ENCODE data around the gene FOXN3. TPM values are rescaled to one million over a fixed set of nuclear protein-coding genes. Genes with fewer than 3 reads are reported as not detected.

The FOXN3 gene
- total RNA-seq, 4 donors from 2014 or later, result 66.1 to 130 (median 109) TPM

- Histone ChIP-seq H3K9me3 (no peaks in the 10 kb centered on the region), H3K36me3 (no peaks in the 10 kb centered on the region), H3K4me3 (no peak overlapping the region), H3K27ac (no peak overlapping the region), H3K27me3 (no peaks in the 10 kb centered on the region), H3K4me1 (peaks cover 0 to 14% (median 3%) of the 10 kb centered on the region in 4 donors)
- TF ChIP-seq, protein P1, sequence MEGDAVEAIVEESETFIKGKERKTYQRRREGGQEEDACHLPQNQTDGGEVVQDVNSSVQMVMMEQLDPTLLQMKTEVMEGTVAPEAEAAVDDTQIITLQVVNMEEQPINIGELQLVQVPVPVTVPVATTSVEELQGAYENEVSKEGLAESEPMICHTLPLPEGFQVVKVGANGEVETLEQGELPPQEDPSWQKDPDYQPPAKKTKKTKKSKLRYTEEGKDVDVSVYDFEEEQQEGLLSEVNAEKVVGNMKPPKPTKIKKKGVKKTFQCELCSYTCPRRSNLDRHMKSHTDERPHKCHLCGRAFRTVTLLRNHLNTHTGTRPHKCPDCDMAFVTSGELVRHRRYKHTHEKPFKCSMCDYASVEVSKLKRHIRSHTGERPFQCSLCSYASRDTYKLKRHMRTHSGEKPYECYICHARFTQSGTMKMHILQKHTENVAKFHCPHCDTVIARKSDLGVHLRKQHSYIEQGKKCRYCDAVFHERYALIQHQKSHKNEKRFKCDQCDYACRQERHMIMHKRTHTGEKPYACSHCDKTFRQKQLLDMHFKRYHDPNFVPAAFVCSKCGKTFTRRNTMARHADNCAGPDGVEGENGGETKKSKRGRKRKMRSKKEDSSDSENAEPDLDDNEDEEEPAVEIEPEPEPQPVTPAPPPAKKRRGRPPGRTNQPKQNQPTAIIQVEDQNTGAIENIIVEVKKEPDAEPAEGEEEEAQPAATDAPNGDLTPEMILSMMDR (IDR thresholded peaks at IDR 0.05), result no peak
- TF ChIP-seq POLR2AphosphoS5 (IDR thresholded peaks at IDR 0.05), result no peak
- no peak for TF ChIP-seq POLR2A (IDR thresholded peaks at IDR 0.05)
- in situ Hi-C loops (cut with MboI; ENCODE audit: low pct_ligation_motif_present in 1 of 4, low pct_unique_long_range_greater_than_20kb in 1 of 4, low sequenced_read_pairs in 3 of 4) (no loop called here), intact Hi-C loops (cut with DNase I; ENCODE audit: low total_unique reads) (no loop called here)
- 83 to 89% methylated on average over 5 to 10 of the region's 10 CpGs for WGBS, 2 donors (ENCODE audit: low coverage in 1 of 2)
- no peak for DNase-seq
These were observed 101.3 kb downstream of the FOXN3 start for GRCh38 chr14:89315493-89316470.

DNA sequence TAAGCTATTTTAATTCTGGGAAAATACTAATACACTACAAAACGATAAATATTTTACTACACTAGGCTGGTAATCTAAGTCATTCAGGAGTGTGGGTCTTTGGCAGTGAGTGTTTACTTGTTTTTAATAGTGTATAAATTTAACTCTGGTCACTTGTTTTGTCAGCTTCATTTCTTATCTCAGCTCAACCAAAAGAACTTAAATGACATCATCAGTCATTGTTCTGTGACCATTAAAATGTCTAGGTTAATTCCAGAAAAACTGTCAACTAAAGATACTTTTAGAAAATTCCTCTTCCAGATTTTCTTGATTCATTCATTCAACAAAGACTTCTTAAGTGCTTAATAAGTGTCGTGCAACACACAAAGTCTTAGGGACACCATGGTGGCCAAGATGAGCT is 102.8 kb downstream of the FOXN3 start:
- intact Hi-C loops (cut with DNase I; ENCODE audit: low total_unique reads) (no loop called here), in situ Hi-C loops (cut with MboI; ENCODE audit: low pct_ligation_motif_present in 1 of 4, low pct_unique_long_range_greater_than_20kb in 1 of 4, low sequenced_read_pairs in 3 of 4) (no loop called here)
- Histone ChIP-seq H3K36me3 (no peaks in the 10 kb centered on the region), H3K9me3 (no peaks in the 10 kb centered on the region), H3K27ac (no peak overlapping the region), H3K27me3 (no peaks in the 10 kb centered on the region), H3K4me3 (no peak overlapping the region), H3K4me1 (peaks cover 0 to 14% (median 3%) of the 10 kb centered on the region in 4 donors)
- TF ChIP-seq, protein P1 (IDR thresholded peaks at IDR 0.05), result no peak
- TF ChIP-seq POLR2AphosphoS5 (IDR thresholded peaks at IDR 0.05) (no peak), POLR2A (IDR thresholded peaks at IDR 0.05) (no peak), EP300 (IDR thresholded peaks at IDR 0.05; ENCODE audit: low read depth) (no peak)
- DNase-seq, result no peak
- WGBS, 2 donors (ENCODE audit: low coverage in 1 of 2), result 88 to 96% methylated on average over 2 of the region's 2 CpGs

GRCh38 chr14:89312932-89313331 is 104.1 kb downstream of the FOXN3 start:
- WGBS, 2 donors (ENCODE audit: low coverage in 1 of 2), result 50 to 78% methylated on average over 3 to 5 of the region's 5 CpGs

GRCh38 chr14:89310211-89310610 is 106.8 kb downstream of the FOXN3 start:
- in situ Hi-C loops (cut with MboI; ENCODE audit: low pct_ligation_motif_present in 1 of 4, low pct_unique_long_range_greater_than_20kb in 1 of 4, low sequenced_read_pairs in 3 of 4) (no loop called here), intact Hi-C loops (cut with DNase I; ENCODE audit: low total_unique reads) (no loop called here)
- 96% methylated on average over 9 of the region's 9 CpGs; no CpG with 5 or more reads in 1 of the 2 donors for WGBS, 2 donors (ENCODE audit: low coverage in 1 of 2)
- Histone ChIP-seq H3K27me3 (no peaks in the 10 kb centered on the region), H3K36me3 (no peaks in the 10 kb centered on the region), H3K9me3 (no peaks in the 10 kb centered on the region), H3K27ac (no peak overlapping the region), H3K4me1 (peaks cover 8 to 27% (median 16%) of the 10 kb centered on the region in 4 donors), H3K4me3 (no peak overlapping the region)
- no peak for TF ChIP-seq EP300 (IDR thresholded peaks at IDR 0.05; ENCODE audit: low read depth)
- no peak for TF ChIP-seq POLR2A (IDR thresholded peaks at IDR 0.05)
- no peak for TF ChIP-seq POLR2AphosphoS5 (IDR thresholded peaks at IDR 0.05)
- TF ChIP-seq, protein P1 (IDR thresholded peaks at IDR 0.05), result no peak
- DNase-seq, result no peak

More at GRCh38 chr14:89312932-89313331, 104.1 kb downstream of the FOXN3 start:
- Histone ChIP-seq H3K4me1 (peaks cover 2 to 22% (median 11%) of the 10 kb centered on the region in 4 donors), H3K9me3 (no peaks in the 10 kb centered on the region), H3K27ac (no peak overlapping the region), H3K4me3 (no peak overlapping the region), H3K36me3 (no peaks in the 10 kb centered on the region), H3K27me3 (no peaks in the 10 kb centered on the region)
- no peak for DNase-seq
- intact Hi-C loops (cut with DNase I; ENCODE audit: low total_unique reads) (no loop called here), in situ Hi-C loops (cut with MboI; ENCODE audit: low pct_ligation_motif_present in 1 of 4, low pct_unique_long_range_greater_than_20kb in 1 of 4, low sequenced_read_pairs in 3 of 4) (no loop called here)
- no peak for TF ChIP-seq POLR2AphosphoS5 (IDR thresholded peaks at IDR 0.05)
- no peak for TF ChIP-seq POLR2A (IDR thresholded peaks at IDR 0.05)
- no peak for TF ChIP-seq EP300 (IDR thresholded peaks at IDR 0.05; ENCODE audit: low read depth)
- TF ChIP-seq, protein P1 (IDR thresholded peaks at IDR 0.05), result no peak

All from transverse colon (tissue), 4 donors.